Uterus (tissue), 4 donors: ENCODE data around the gene BTBD3. TPM values are rescaled to one million over a fixed set of nuclear protein-coding genes. Genes with fewer than 3 reads are reported as not detected.

Source experiments
- DNase-seq, 2 donors: peaks; one replicate each; pipeline ENCODE4 v3.0.0-alpha.2; 2019 to 2020
- H3K27ac ChIP-seq, 2 donors: fragments of 200-600 bp; sonication (generic); 1 replicate in 1 of 2; 2 replicates in 1 of 2; pipeline ENCODE4 v1.5.1; 2016 to 2018
- H3K27me3 ChIP-seq, 2 donors: fragments of 200-600 bp; sonication (generic); one replicate each; pipeline ENCODE4 v1.5.1; 2018 to 2019; ENCODE audit warnings: control low read depth in 1 of 2
- H3K36me3 ChIP-seq, 2 donors: fragments of 200-600 bp; sonication (generic); one replicate each; pipeline ENCODE4 v1.5.1; 2019; ENCODE audit warnings: control low read depth in 1 of 2
- H3K4me1 ChIP-seq, 2 donors: fragments of 200-600 bp; sonication (generic); one replicate each; pipeline ENCODE4 v1.5.1; 2018 to 2019; ENCODE audit warnings: control low read depth in 1 of 2
- H3K4me3 ChIP-seq, 2 donors: fragments of 200-600 bp; sonication (generic); 1 replicate in 1 of 2; 2 replicates in 1 of 2; pipeline ENCODE4 v1.5.1; 2018 to 2019; ENCODE audit warnings: mild to moderate bottlenecking in 1 of 2
- H3K9me3 ChIP-seq, 2 donors: fragments of 200-600 bp; sonication (generic); one replicate each; pipeline ENCODE4 v1.5.1; 2019; ENCODE audit warnings: control low read depth in 1 of 2
- POLR2A ChIP-seq, 2 donors: fragments of 450-650 bp; IDR thresholded peaks; one replicate each; pipeline ENCODE4 v1.6.1; 2016; ENCODE audit warnings: antibody characterized with exemption in 2 of 2, mild to moderate bottlenecking in 1 of 2, moderate library complexity in 1 of 2
- intact Hi-C: fragments of 100-400 bp; cut with DNase I; formaldehyde crosslinking; loops from one replicate; pipeline ENCODE4 v1.15.1; 2023; ENCODE audit warnings: low total_unique reads
- total RNA-seq, 4 donors: library from RNA; depleted of rRNA in 3 of 4; stranded (reverse); fragments of >200 nt in 3 of 4; gene quantifications; one replicate each; pipeline versions ENCODE4 v1.1.0 to v1.2.4, GENCODE V29; 2014 to 2023
- TF ChIP-seq, protein P1 (sequence below), 4 experiments: fragments of 200-600 bp in 2 of 4; fragments of 450-650 bp in 2 of 4; sonication (generic) in 2 of 4; IDR thresholded peaks; one replicate each; pipeline ENCODE4 v1.5.1; 2016 to 2019; ENCODE audit warnings: antibody characterized with exemption in 4 of 4, mild to moderate bottlenecking in 2 of 4, moderate library complexity in 1 of 4
- donor health status: DM: yes; HTN: yes; CAD: no.

Gene BTBD3
- total RNA-seq, 4 donors from 2014 or later: 22.8 to 124 (median 39.1) TPM

DNA sequence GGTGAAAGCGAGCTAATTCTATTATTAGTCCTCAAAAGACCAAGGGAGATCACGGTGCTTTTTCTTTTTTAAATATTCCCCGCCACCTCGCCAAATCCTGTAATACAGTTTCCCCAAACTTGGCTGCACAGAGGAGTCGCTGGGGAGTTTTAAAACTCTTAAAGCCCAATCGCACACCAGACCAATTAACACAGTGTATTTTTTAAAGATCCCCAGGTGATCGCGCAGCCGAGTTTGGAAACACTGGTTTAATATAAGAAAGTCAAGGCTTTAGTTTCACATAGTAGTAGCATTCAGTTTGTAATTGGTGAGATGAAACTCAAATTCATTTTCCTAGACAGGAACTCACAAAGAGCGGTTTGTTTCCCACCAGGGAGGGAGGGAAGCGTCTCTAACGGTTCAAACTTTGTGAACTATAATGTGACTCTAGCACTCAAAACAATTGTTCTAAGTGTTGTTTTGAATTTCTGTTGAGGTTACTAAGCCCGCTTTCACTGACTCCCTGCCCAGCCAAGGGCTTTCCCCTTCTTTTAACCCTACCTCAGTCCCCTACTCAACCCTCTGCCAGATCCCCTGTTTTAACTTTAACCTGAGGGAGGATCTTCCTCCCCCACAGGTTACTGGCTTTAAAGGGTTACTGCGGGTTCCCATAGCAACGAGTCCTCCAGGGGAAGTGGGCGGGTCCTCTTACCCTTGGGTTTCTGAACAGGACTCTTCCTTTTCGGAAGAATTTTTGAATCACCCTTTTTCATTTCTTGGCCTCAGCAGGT lies 25.7 kb upstream of the BTBD3 start:
- H3K4me3 ChIP-seq: peak overlapping the region; percentile 52 to 93
- TF ChIP-seq POLR2A (IDR thresholded peaks at IDR 0.05): no peak
- TF ChIP-seq, protein P1, sequence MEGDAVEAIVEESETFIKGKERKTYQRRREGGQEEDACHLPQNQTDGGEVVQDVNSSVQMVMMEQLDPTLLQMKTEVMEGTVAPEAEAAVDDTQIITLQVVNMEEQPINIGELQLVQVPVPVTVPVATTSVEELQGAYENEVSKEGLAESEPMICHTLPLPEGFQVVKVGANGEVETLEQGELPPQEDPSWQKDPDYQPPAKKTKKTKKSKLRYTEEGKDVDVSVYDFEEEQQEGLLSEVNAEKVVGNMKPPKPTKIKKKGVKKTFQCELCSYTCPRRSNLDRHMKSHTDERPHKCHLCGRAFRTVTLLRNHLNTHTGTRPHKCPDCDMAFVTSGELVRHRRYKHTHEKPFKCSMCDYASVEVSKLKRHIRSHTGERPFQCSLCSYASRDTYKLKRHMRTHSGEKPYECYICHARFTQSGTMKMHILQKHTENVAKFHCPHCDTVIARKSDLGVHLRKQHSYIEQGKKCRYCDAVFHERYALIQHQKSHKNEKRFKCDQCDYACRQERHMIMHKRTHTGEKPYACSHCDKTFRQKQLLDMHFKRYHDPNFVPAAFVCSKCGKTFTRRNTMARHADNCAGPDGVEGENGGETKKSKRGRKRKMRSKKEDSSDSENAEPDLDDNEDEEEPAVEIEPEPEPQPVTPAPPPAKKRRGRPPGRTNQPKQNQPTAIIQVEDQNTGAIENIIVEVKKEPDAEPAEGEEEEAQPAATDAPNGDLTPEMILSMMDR (IDR thresholded peaks at IDR 0.05): no peak
- peaks cover 5 to 7% of the 10 kb centered on the region in 2 donors for H3K4me1 ChIP-seq
- no peaks in the 10 kb centered on the region for H3K27me3 ChIP-seq
- H3K9me3 ChIP-seq: no peaks in the 10 kb centered on the region
- intact Hi-C loops: no loop called here
- H3K27ac ChIP-seq: peak overlapping the region; percentile 94 to 96
- no peaks in the 10 kb centered on the region for H3K36me3 ChIP-seq
- DNase-seq: peak; percentile 43 to 65

DNA sequence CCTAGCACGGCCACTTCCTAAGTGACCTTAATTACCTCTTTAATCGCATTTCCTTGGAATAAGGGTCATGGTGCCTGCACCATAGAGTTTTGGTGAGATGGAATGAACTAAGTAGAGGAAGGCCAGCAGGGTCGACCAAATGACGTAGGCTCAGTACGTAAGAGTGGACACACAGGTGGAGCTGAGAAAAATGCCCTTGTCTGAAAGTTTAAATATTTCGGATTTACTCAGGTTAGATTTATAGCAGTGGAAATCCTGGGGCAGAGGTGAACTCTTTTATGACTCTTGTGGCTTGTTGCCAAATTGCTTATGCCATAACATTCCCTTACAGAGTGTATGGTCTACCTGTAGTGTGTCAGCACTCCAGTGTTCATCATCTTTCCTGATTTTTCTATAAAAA lies 23.6 kb upstream of the BTBD3 start:
- H3K4me1 ChIP-seq: peaks cover 5 to 7% of the 10 kb centered on the region in 2 donors
- no peak overlapping the region for H3K27ac ChIP-seq
- H3K36me3 ChIP-seq: no peaks in the 10 kb centered on the region
- no peak for TF ChIP-seq POLR2A (IDR thresholded peaks at IDR 0.05)
- TF ChIP-seq, protein P1 (IDR thresholded peaks at IDR 0.05): no peak
- no peaks in the 10 kb centered on the region for H3K9me3 ChIP-seq
- H3K4me3 ChIP-seq: no peak overlapping the region
- intact Hi-C loops: no loop called here
- no peak for DNase-seq
- no peaks in the 10 kb centered on the region for H3K27me3 ChIP-seq

DNA sequence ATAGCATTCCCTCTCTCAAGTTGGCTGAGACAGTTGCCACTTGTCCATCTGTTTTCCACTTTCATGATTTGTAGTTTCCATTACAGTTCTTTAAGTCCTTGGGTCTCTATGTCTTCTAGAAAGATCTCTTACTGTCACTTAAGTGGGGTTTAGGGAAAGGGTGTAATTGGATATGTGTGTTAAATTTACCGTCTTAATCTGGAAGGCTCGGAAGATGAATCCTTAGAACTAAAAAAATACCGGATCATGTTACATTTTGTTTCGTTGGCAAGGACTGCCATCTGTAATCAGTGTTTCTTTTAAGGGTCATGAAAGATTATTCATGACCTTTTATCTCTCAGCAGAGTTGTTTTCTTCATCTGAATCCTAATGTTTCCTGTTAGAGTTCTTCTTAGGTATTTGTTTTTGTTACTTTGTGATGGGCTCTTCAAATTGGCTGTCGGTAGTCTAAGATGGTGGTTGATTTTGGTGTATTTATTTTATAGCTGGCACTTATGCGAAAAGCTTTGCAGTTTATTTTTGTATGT lies 21.8 kb upstream of the BTBD3 start:
- Histone ChIP-seq H3K9me3 (no peaks in the 10 kb centered on the region), H3K4me3 (no peak overlapping the region), H3K4me1 (peaks cover 5 to 7% of the 10 kb centered on the region in 2 donors), H3K27ac (no peak overlapping the region), H3K36me3 (no peaks in the 10 kb centered on the region), H3K27me3 (no peaks in the 10 kb centered on the region)
- intact Hi-C loops: no loop called here
- no peak for DNase-seq
- TF ChIP-seq, protein P1 (IDR thresholded peaks at IDR 0.05): no peak
- TF ChIP-seq POLR2A (IDR thresholded peaks at IDR 0.05): no peak

DNA sequence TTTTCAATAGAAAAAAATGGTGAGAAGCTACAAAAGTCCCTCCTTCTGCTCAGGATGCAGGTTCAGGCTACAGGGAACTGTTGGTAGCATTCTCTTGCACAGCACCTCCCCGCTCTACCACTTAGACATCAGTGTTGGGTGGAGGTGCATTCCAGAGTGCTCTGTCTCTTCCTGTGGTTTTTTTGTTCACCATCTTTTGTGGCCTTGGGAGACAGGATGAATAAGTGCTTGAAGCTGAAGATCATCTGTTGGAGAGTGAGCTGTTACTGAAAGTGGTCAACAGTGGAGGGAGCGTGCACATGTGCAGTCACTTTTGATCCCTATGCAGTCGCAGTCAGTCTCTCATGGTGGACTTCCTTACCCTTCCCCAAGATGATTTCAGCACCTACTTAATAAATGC lies 16.6 kb upstream of the BTBD3 start:
- Histone ChIP-seq H3K27me3 (no peaks in the 10 kb centered on the region), H3K4me3 (no peak overlapping the region), H3K27ac (no peak overlapping the region), H3K4me1 (no peaks in the 10 kb centered on the region), H3K36me3 (no peaks in the 10 kb centered on the region), H3K9me3 (no peaks in the 10 kb centered on the region)
- intact Hi-C loops: no loop called here
- no peak for DNase-seq
- TF ChIP-seq, protein P1 (IDR thresholded peaks at IDR 0.05): no peak
- no peak for TF ChIP-seq POLR2A (IDR thresholded peaks at IDR 0.05)

DNA sequence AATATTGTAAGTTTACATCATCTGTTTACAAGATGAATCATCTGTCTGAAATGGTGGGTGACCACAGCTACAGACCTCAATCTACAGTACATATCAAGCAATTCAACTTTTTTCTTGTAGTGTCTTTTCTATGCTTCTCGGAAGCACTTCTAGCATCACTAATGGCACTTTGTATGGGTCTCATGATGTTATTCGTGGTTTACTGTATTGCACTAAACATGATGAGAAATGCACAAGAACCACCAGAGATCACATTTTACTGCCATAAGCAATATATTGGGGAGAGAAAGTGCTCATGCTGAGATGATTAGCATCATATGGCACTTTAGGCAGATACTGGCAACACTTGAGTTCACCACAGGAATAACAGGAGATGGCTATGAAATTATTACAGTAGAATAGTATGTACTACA lies 15.4 kb upstream of the BTBD3 start:
- Histone ChIP-seq H3K36me3 (no peaks in the 10 kb centered on the region), H3K27ac (no peak overlapping the region), H3K4me1 (no peaks in the 10 kb centered on the region), H3K4me3 (no peak overlapping the region), H3K27me3 (no peaks in the 10 kb centered on the region), H3K9me3 (no peaks in the 10 kb centered on the region)
- intact Hi-C loops: no loop called here
- TF ChIP-seq, protein P1 (IDR thresholded peaks at IDR 0.05): no peak
- TF ChIP-seq POLR2A (IDR thresholded peaks at IDR 0.05): no peak
- no peak for DNase-seq
